ENCODE measurements around the gene RMDN2. TPM values are rescaled to one million over a fixed set of nuclear protein-coding genes. Genes with fewer than 3 reads are reported as not detected.
"Not testable (repeated sequence)": the region's sequence is repeated elsewhere in the genome, so short reads cannot be mapped to it uniquely, and the experiment has no call there.

Gene RMDN2
- total and polyA plus RNA-seq, 11 donors = 2.7 to 7.2 (median 5.7) TPM

- no peaks in the 10 kb centered on the region for H3K27me3 ChIP-seq
- WGBS, 4 donors = 92 to 99% (median 97%) methylated on average over 2 of the region's 2 CpGs
- ATAC-seq = no peak
- intact Hi-C loops (cut with DNase I) = no loop called here
- no peaks in the 10 kb centered on the region for H3K4me1 ChIP-seq
- H3K9me3 ChIP-seq = peaks cover 0 to 3% (median 0%) of the 10 kb centered on the region in 12 donors
- TF ChIP-seq CTCF (IDR thresholded peaks at IDR 0.05) (no peak), POLR2A (IDR thresholded peaks at IDR 0.05) (no peak)
- DNase-seq = no peak
- no peak overlapping the region for H3K4me3 ChIP-seq
- no peak overlapping the region for H3K27ac ChIP-seq
- no peaks in the 10 kb centered on the region for H3K36me3 ChIP-seq
These were observed 19.2 kb downstream of the RMDN2 start for GRCh38 chr2:37944268-37944667.

- no peaks in the 10 kb centered on the region for H3K9me3 ChIP-seq
- peaks cover 0 to 11% (median 0%) of the 10 kb centered on the region in 9 donors for H3K36me3 ChIP-seq
- intact Hi-C loops (cut with DNase I) = no loop called here
- DNase-seq (no peak), ATAC-seq (no peak)
- TF ChIP-seq POLR2A (IDR thresholded peaks at IDR 0.05) (no peak), CTCF (IDR thresholded peaks at IDR 0.05) (no peak)
- no peaks in the 10 kb centered on the region for H3K27me3 ChIP-seq
- WGBS, 4 donors = 93 to 98% (median 98%) methylated on average over 1 of the region's 1 CpG
- H3K27ac ChIP-seq = no peak overlapping the region
- no peaks in the 10 kb centered on the region for H3K4me1 ChIP-seq
- no peak overlapping the region for H3K4me3 ChIP-seq
These were observed 22.2 kb downstream of the RMDN2 start for GRCh38 chr2:37947306-37947705.

GRCh38 chr2:37962018-37962739, 37.1 kb downstream of the RMDN2 start:
- DNase-seq; intact Hi-C loops (cut with DNase I); H3K36me3 ChIP-seq; H3K27me3 ChIP-seq; H3K27ac ChIP-seq; H3K4me1 ChIP-seq; H3K4me3 ChIP-seq; ATAC-seq: not testable (repeated sequence)
- peaks cover 0 to 42% (median 0%) of the 10 kb centered on the region in 12 donors for H3K9me3 ChIP-seq
- 76 to 84% (median 79%) methylated on average over 6 to 7 of the region's 7 CpGs for WGBS, 4 donors

- intact Hi-C loops (cut with DNase I); H3K27me3 ChIP-seq; ATAC-seq; H3K4me1 ChIP-seq; H3K27ac ChIP-seq; H3K36me3 ChIP-seq; H3K4me3 ChIP-seq; DNase-seq: not testable (repeated sequence)
- 82 to 87% (median 86%) methylated on average over 9 of the region's 9 CpGs for WGBS, 4 donors
- H3K9me3 ChIP-seq = peaks cover 0 to 37% (median 0%) of the 10 kb centered on the region in 12 donors
These were observed 37.6 kb downstream of the RMDN2 start for GRCh38 chr2:37962740-37963121.

GRCh38 chr2:37963901-37964300, 38.8 kb downstream of the RMDN2 start:
- WGBS, 4 donors = 94 to 97% (median 96%) methylated on average over 21 to 33 of the region's 33 CpGs
- intact Hi-C loops (cut with DNase I); H3K4me3 ChIP-seq; H3K4me1 ChIP-seq; H3K27me3 ChIP-seq; ATAC-seq; H3K27ac ChIP-seq; H3K36me3 ChIP-seq: not testable (repeated sequence)
- peaks cover 0 to 28% (median 0%) of the 10 kb centered on the region in 12 donors for H3K9me3 ChIP-seq
- DNase-seq = peak in 1 of 5 donors; percentile 29

- no peaks in the 10 kb centered on the region for H3K36me3 ChIP-seq
- no peak for TF ChIP-seq POLR2A (IDR thresholded peaks at IDR 0.05)
- TF ChIP-seq CTCF (IDR thresholded peaks at IDR 0.05) = no peak
- H3K27ac ChIP-seq = no peak overlapping the region
- 91 to 96% (median 94%) methylated on average over 3 of the region's 3 CpGs for WGBS, 4 donors
- DNase-seq (no peak), ATAC-seq (no peak)
- no peaks in the 10 kb centered on the region for H3K4me1 ChIP-seq
- peaks cover 0 to 7% (median 0%) of the 10 kb centered on the region in 12 donors for H3K9me3 ChIP-seq
- intact Hi-C loops (cut with DNase I) = no loop called here
- no peaks in the 10 kb centered on the region for H3K27me3 ChIP-seq
- no peak overlapping the region for H3K4me3 ChIP-seq
These were observed 41.2 kb downstream of the RMDN2 start for GRCh38 chr2:37966326-37966725.
